Large intestine (tissue), 3 donors: ENCODE results near the gene SP7. TPM values are rescaled to one million over a fixed set of nuclear protein-coding genes. Genes with fewer than 3 reads are reported as not detected.

ENCODE experiments used
- DNase-seq, 2 donors: peaks; one replicate each; pipeline versions ENCODE4 v3.0.0 to v3.0.0-alpha.2; 2013
- H3K27ac ChIP-seq: one replicate; pipeline ENCODE4 v1.5.1; 2013; ENCODE audit warnings: low read length
- H3K27me3 ChIP-seq: 2 replicates; pipeline ENCODE4 v1.6.1; 2013; ENCODE audit warnings: low read length; ENCODE audit not compliant: control insufficient read depth, insufficient read depth
- H3K36me3 ChIP-seq: 2 replicates; pipeline ENCODE4 v1.6.1; 2013; ENCODE audit warnings: low read length; ENCODE audit not compliant: control insufficient read depth, insufficient read depth
- H3K4me1 ChIP-seq: one replicate; pipeline ENCODE4 v1.6.1; 2013; ENCODE audit warnings: low read length; ENCODE audit not compliant: control insufficient read depth, insufficient read depth
- H3K4me3 ChIP-seq: one replicate; pipeline ENCODE4 v1.5.1; 2013; ENCODE audit warnings: low read length
- H3K9me3 ChIP-seq: one replicate; pipeline ENCODE4 v1.6.1; 2013; ENCODE audit warnings: mild to moderate bottlenecking, low read depth, low read length, moderate library complexity; ENCODE audit not compliant: control insufficient read depth
- WGBS: methylation state at CpG from one replicate; pipeline ENCODE4 v1.1.5; 2013; ENCODE audit warnings: low lambda C conversion rate; ENCODE audit not compliant: insufficient coverage; 5-methylcytosine and 5-hydroxymethylcytosine counted together
- polyA plus RNA-seq: library from polyadenylated mRNA; unstranded; fragments of 120-200 nt; gene quantifications from one replicate; pipeline ENCODE4 v1.2.1, GENCODE V29; 2013

Gene SP7
- polyA plus RNA-seq, 1 donor, result 0.01 TPM

- no peaks in the 10 kb centered on the region for H3K36me3 ChIP-seq
- no CpG with 5 or more reads among the region's 1 CpG for WGBS
- H3K27ac ChIP-seq, result no peak overlapping the region
- peaks cover 7% of the 10 kb centered on the region for H3K4me1 ChIP-seq
- no peak overlapping the region for H3K4me3 ChIP-seq
- peaks cover 2% of the 10 kb centered on the region for H3K27me3 ChIP-seq
- no peaks in the 10 kb centered on the region for H3K9me3 ChIP-seq
- DNase-seq, result no peak
Observed at GRCh38 chr12:53346491-53346890, 10.3 kb upstream of the SP7 start.

DNA sequence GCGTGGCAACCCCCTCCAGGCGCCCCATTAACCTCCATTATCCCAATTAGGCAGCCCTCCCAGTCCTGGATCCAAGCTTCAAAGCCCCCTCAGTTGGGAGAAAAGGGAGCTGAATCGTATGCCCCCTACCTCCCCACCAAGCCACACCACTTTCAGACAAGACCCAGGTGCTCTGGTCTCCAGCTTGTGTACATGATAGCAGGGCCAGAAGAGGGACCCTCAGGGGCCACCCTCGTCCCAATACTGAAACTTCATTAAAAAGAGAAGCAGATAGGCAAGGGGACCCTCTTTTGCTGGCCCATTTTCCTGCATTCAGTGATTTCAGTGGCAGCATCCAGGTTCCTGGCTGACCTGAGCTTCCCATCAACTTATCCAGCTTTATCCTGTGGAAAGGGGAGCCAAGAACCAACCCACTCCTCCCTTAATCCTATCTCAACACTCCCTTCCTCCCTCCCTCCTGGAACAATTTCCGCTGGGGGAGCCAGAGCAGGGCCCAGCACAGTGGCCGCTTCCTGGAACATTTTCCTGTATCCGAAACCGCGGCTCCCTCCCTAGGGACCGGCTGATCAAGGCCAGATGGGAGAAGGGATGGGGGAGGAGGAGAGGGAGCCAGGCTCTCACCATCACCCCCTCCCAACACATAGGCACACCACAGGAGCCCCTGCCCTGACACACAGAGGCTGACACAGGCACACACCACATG, 9.5 kb upstream of the SP7 start:
- Histone ChIP-seq H3K4me3 (peak overlapping the region; percentile 50), H3K4me1 (peaks cover 7% of the 10 kb centered on the region), H3K27ac (peak overlapping the region; percentile 18), H3K36me3 (no peaks in the 10 kb centered on the region), H3K9me3 (no peaks in the 10 kb centered on the region), H3K27me3 (peaks cover 7% of the 10 kb centered on the region)
- no CpG with 5 or more reads among the region's 10 CpGs for WGBS
- no peak for DNase-seq

DNA sequence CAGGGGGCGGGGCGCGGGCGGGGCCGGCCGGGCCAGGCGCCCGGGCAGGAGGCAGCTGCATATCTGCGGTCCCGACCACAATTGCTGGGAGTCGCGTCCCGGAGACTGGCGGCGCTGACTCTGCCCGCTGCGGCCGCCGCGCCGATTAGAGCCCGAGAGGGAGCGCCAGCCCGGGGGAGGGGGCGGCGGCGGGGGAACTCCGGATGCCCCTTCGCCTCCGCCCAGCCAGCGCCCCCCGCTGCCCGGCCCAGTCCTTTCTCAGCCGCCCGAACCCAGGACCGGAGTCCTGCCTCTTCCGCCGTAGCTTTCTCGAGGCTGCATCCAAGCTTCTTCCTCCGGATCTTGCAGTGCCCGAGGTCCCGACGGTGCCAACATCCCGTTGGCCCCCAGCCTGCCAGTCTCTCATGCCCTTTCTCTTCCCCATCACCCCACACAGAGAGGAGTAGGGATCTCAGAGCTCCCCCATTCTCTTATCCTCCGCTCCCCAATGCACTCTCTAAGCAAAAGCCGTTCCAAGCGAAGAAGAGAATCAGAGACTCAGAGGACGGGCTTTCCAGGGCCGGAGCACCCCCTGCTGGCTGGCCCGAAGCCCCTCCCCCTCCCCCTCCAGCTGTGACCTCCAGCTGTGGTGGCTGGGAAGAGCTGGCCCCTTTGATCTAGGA, 8.8 kb upstream of the SP7 start:
- H3K36me3 ChIP-seq, result no peaks in the 10 kb centered on the region
- no peaks in the 10 kb centered on the region for H3K9me3 ChIP-seq
- peaks cover 10% of the 10 kb centered on the region for H3K27me3 ChIP-seq
- H3K4me3 ChIP-seq, result peak overlapping the region; percentile 50
- H3K27ac ChIP-seq, result peak overlapping the region; percentile 33
- peaks cover 7% of the 10 kb centered on the region for H3K4me1 ChIP-seq
- DNase-seq, result peak in 1 of 2 donors; percentile 62
- no CpG with 5 or more reads among the region's 50 CpGs for WGBS

DNA sequence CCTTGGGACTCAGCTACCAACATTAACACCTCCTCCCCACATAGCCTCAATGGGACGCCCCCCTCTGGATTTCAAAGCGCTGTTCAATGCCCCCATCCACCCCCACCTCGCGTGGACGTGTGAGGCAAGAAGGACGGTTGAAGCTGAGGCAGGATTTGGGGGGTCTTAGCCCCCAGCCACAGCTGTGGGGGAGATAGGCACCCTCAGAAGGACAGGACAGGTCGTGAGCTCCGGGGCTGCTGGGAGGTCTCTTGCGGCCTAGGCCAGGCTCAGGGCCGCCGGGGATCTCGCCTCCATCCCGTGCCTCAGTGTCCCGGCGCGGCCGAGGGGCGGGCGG, 8.3 kb upstream of the SP7 start:
- peaks cover 10% of the 10 kb centered on the region for H3K27me3 ChIP-seq
- H3K4me3 ChIP-seq, result peak overlapping the region; percentile 38
- no peaks in the 10 kb centered on the region for H3K36me3 ChIP-seq
- H3K9me3 ChIP-seq, result no peaks in the 10 kb centered on the region
- peaks cover 7% of the 10 kb centered on the region for H3K4me1 ChIP-seq
- no CpG with 5 or more reads among the region's 19 CpGs for WGBS
- no peak for DNase-seq
- no peak overlapping the region for H3K27ac ChIP-seq

DNA sequence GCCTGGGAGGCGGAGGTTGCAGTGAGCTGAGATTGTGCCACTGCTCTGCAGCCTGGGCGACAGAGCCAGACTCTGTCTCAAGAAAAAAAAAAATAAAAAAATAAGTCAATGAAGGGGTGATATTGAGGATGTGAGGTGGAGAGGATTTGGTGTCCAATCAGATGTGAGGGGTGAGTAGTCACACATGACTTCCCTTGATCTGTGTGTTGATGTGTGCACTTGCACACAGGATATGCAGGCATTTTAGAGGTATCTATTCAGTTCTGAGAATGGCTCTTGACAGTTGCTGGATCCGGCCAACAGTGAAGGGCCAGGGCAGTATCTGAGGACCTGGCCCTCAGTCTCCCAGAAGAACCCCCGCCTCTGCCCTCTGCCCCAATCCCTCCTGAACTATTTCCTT, 7.8 kb upstream of the SP7 start:
- 100% methylated on average over 1 of the region's 4 CpGs for WGBS
- H3K27ac ChIP-seq, result no peak overlapping the region
- no peak for DNase-seq
- H3K27me3 ChIP-seq, result peaks cover 12% of the 10 kb centered on the region
- no peaks in the 10 kb centered on the region for H3K9me3 ChIP-seq
- peaks cover 7% of the 10 kb centered on the region for H3K4me1 ChIP-seq
- no peak overlapping the region for H3K4me3 ChIP-seq
- H3K36me3 ChIP-seq, result no peaks in the 10 kb centered on the region

- Histone ChIP-seq H3K4me3 (no peak overlapping the region), H3K9me3 (no peaks in the 10 kb centered on the region), H3K36me3 (no peaks in the 10 kb centered on the region), H3K27ac (no peak overlapping the region), H3K4me1 (peaks cover 7% of the 10 kb centered on the region), H3K27me3 (peaks cover 17% of the 10 kb centered on the region)
- no CpG with 5 or more reads among the region's 3 CpGs for WGBS
- DNase-seq, result no peak
Observed at GRCh38 chr12:53343449-53343848, 7.3 kb upstream of the SP7 start.

DNA sequence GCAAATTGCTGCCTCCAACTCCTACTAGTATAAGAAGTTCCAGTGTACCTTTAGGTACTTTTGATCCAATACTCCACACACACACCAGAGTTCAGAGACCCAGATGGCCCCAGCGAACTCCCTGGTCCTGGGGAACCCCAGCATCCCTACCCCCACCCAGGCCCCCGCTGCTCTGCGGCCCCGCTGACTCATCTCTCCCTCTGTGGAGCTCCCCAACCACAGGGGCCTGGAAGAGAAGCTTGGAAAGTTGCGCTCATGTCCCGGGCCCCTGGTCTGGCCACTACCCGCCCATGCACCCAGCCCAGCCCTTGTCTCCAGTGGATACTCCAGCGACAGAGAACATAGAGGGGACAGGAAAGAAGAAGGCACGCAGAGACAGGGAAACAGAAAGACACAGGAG, 4.2 kb upstream of the SP7 start:
- Histone ChIP-seq H3K4me1 (peaks cover 3% of the 10 kb centered on the region), H3K9me3 (no peaks in the 10 kb centered on the region), H3K27ac (no peak overlapping the region), H3K36me3 (no peaks in the 10 kb centered on the region), H3K27me3 (peaks cover 46% of the 10 kb centered on the region), H3K4me3 (no peak overlapping the region)
- no peak for DNase-seq
- no CpG with 5 or more reads among the region's 9 CpGs for WGBS

DNA sequence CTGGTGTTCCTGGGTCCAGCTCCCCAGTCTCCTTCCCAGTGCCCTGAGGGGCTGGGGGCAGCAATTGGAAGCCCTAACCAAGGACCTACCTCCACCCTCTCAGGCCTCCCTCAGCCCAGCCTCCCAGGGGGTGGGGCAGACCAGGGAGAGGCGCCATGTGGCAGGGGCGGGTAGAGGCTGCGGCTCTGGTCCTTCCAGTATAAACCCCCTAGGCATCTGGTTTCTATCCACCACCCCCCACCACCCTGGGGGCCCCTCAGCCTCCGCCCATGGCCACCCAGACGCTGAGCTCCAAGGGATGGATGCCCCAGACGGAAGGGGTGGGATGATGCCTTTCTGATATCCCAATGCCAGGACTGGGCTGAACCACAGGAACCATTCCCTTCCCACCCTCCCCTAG, 2.8 kb upstream of the SP7 start:
- Histone ChIP-seq H3K36me3 (no peaks in the 10 kb centered on the region), H3K4me3 (no peak overlapping the region), H3K4me1 (no peaks in the 10 kb centered on the region), H3K9me3 (no peaks in the 10 kb centered on the region), H3K27me3 (peaks cover 56% of the 10 kb centered on the region), H3K27ac (no peak overlapping the region)
- WGBS, result no CpG with 5 or more reads among the region's 6 CpGs
- no peak for DNase-seq

DNA sequence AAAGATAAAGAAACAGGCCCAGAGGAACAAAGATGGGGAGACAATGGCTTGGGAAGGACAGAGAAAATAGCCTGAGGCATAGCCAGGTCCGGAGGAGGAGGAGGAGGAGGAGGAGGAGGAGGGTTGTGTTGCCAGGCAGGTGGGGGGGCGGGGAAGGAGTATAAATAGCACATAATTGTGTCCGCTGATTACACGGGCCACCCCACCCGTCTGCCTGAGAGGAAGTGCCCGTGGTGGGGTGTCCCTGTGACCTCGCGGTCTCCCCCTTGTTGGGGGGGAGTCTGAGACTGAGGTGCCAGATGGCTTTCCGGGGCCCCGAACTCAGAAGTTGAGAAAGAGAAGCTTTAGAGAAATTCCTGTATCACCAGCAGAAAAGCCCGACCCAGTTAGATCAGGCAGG, 1.9 kb upstream of the SP7 start:
- Histone ChIP-seq H3K27me3 (peaks cover 55% of the 10 kb centered on the region), H3K4me1 (no peaks in the 10 kb centered on the region), H3K9me3 (no peaks in the 10 kb centered on the region), H3K4me3 (no peak overlapping the region), H3K36me3 (no peaks in the 10 kb centered on the region), H3K27ac (no peak overlapping the region)
- no peak for DNase-seq
- 33% methylated on average over 1 of the region's 11 CpGs for WGBS

DNA sequence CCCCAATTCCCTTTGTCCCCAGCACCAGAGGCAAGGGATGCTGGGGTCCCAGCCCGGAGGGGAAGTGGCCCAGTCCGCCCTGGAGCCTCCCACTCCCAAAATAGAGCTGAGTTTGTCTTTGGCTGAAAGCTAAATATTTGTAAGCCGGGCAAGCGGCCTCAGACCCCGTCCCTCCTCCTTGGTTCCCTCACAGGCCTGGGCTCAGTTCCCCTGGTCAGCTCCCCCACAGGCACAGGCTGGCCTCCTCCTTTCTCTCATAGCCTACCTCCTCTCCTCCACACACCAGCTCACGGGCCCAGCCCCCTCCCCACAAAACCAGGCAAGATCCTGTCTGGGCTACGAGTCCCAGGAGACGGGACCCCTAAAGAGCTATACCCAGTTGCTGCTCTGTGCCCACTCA, 1.3 kb downstream of the SP7 start:
- no peak for DNase-seq
- Histone ChIP-seq H3K4me3 (no peak overlapping the region), H3K27me3 (peaks cover 52% of the 10 kb centered on the region), H3K36me3 (no peaks in the 10 kb centered on the region), H3K4me1 (no peaks in the 10 kb centered on the region), H3K27ac (no peak overlapping the region), H3K9me3 (no peaks in the 10 kb centered on the region)
- no CpG with 5 or more reads among the region's 8 CpGs for WGBS

GRCh38 chr12:53333845-53334244, 2.3 kb downstream of the SP7 start:
- DNase-seq, result no peak
- Histone ChIP-seq H3K36me3 (no peaks in the 10 kb centered on the region), H3K27me3 (peaks cover 53% of the 10 kb centered on the region), H3K27ac (no peak overlapping the region), H3K4me1 (no peaks in the 10 kb centered on the region), H3K4me3 (no peak overlapping the region), H3K9me3 (no peaks in the 10 kb centered on the region)
- no CpG with 5 or more reads among the region's 7 CpGs for WGBS
